Measurements from ENCODE around the gene SORL1.

DNA sequence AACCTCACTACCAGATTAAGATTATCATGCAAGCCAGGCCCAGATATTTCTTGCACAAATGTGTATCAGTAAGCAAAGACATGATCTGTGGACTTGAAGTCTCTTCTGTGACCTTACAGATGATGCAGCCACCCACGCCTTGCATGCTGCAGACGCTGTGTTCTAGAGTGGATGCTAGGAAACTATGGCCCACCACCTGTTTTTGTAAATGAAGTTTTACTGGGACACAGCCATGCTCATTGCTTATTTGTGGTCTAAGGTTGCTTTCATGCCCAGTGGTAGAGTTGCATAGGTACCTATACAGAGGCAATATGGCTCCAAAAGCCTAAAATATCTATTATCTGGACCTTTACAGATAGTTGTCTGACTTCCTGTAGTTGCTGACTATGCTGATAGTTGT lies 48.2 kb downstream of the SORL1 start:
- TF ChIP-seq, protein P1, sequence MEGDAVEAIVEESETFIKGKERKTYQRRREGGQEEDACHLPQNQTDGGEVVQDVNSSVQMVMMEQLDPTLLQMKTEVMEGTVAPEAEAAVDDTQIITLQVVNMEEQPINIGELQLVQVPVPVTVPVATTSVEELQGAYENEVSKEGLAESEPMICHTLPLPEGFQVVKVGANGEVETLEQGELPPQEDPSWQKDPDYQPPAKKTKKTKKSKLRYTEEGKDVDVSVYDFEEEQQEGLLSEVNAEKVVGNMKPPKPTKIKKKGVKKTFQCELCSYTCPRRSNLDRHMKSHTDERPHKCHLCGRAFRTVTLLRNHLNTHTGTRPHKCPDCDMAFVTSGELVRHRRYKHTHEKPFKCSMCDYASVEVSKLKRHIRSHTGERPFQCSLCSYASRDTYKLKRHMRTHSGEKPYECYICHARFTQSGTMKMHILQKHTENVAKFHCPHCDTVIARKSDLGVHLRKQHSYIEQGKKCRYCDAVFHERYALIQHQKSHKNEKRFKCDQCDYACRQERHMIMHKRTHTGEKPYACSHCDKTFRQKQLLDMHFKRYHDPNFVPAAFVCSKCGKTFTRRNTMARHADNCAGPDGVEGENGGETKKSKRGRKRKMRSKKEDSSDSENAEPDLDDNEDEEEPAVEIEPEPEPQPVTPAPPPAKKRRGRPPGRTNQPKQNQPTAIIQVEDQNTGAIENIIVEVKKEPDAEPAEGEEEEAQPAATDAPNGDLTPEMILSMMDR (conservative IDR thresholded peaks at IDR 0.05): no peak
- no peak for TF ChIP-seq EZH2 (IDR thresholded peaks at IDR 0.05; ENCODE audit: low read depth)
